PFSK-1 (cell line): ENCODE measurements around the gene OR4N5.

Source experiments
- FOXP2 ChIP-seq: optimal IDR thresholded peaks from 2 replicates; pipeline ENCODE3; 2011; ENCODE audit warnings: borderline replicate concordance, control low read depth, inconsistent platforms; ENCODE audit not compliant: insufficient read depth; ENCODE audit errors: extremely low read length, extremely low read depth
- POLR2AphosphoS5 ChIP-seq: IDR thresholded peaks from 2 replicates; pipeline ENCODE4 v1.6.1; 2012; ENCODE audit warnings: low read depth, mild to moderate bottlenecking, control low read depth, low read length, moderate library complexity
- SIN3A ChIP-seq: IDR thresholded peaks from 2 replicates; pipeline ENCODE4 v1.6.1; 2012; ENCODE audit warnings: mild to moderate bottlenecking, low read length, moderate library complexity, borderline replicate concordance; ENCODE audit not compliant: insufficient read depth
- TAF1 ChIP-seq: IDR thresholded peaks from 2 replicates; pipeline ENCODE4 v1.6.1; 2012; ENCODE audit warnings: low read length, control low read depth, borderline replicate concordance; ENCODE audit not compliant: insufficient read depth
- TF ChIP-seq, protein P1 (sequence below), 2 experiments: IDR thresholded peaks; 2 replicates each; pipeline versions ENCODE4 v1.6.1 to v1.8.0; 2011 to 2012; ENCODE audit warnings: low read depth in 2 of 2, low read length in 2 of 2, control low read depth in 1 of 2, inconsistent platforms in 1 of 2, mild to moderate bottlenecking in 1 of 2, moderate library complexity in 1 of 2; ENCODE audit not compliant: insufficient read depth in 1 of 2

DNA sequence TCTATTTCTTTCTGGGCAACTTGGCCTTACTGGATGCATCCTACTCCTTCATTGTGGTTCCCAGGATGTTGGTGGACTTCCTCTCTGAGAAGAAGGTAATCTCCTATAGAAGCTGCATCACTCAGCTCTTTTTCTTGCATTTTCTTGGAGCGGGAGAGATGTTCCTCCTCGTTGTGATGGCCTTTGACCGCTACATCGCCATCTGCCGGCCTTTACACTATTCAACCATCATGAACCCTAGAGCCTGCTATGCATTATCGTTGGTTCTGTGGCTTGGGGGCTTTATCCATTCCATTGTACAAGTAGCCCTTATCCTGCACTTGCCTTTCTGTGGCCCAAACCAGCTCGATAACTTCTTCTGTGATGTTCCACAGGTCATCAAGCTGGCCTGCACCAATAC lies 5.3 kb downstream of the OR4N5 start:
- TF ChIP-seq POLR2AphosphoS5 (no peak), TAF1 (no peak), FOXP2 (no peak), SIN3A (no peak)
- TF ChIP-seq, protein P1, sequence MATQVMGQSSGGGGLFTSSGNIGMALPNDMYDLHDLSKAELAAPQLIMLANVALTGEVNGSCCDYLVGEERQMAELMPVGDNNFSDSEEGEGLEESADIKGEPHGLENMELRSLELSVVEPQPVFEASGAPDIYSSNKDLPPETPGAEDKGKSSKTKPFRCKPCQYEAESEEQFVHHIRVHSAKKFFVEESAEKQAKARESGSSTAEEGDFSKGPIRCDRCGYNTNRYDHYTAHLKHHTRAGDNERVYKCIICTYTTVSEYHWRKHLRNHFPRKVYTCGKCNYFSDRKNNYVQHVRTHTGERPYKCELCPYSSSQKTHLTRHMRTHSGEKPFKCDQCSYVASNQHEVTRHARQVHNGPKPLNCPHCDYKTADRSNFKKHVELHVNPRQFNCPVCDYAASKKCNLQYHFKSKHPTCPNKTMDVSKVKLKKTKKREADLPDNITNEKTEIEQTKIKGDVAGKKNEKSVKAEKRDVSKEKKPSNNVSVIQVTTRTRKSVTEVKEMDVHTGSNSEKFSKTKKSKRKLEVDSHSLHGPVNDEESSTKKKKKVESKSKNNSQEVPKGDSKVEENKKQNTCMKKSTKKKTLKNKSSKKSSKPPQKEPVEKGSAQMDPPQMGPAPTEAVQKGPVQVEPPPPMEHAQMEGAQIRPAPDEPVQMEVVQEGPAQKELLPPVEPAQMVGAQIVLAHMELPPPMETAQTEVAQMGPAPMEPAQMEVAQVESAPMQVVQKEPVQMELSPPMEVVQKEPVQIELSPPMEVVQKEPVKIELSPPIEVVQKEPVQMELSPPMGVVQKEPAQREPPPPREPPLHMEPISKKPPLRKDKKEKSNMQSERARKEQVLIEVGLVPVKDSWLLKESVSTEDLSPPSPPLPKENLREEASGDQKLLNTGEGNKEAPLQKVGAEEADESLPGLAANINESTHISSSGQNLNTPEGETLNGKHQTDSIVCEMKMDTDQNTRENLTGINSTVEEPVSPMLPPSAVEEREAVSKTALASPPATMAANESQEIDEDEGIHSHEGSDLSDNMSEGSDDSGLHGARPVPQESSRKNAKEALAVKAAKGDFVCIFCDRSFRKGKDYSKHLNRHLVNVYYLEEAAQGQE (IDR thresholded peaks at IDR 0.05; ENCODE audit: insufficient read depth in 1 of 2, low read depth in 2 of 2, low read length in 2 of 2), result no peak
